T-helper 2 cell (primary cell): ENCODE measurements around the gene AMOTL1.
A peak's percentile ranks its signal among the peaks of the same experiment; 100 is the strongest.
"Not testable (repeated sequence)": the region's sequence is repeated elsewhere in the genome, so short reads cannot be mapped to it uniquely, and the experiment has no call there.

Experiments used
- DNase-seq, 5 experiments: peaks; one replicate each; pipeline versions ENCODE4 v3.0.0 to v3.0.0-alpha.2; 2012 to 2022

The AMOTL1 gene

GRCh38 chr11:94888204-94888603, 120.0 kb downstream of the AMOTL1 start:
- DNase-seq = no peak

GRCh38 chr11:94895451-94895850, 127.3 kb downstream of the AMOTL1 start:
- no peak for DNase-seq

- no peak for DNase-seq
These were observed 127.8 kb downstream of the AMOTL1 start for GRCh38 chr11:94895971-94896370.

DNA sequence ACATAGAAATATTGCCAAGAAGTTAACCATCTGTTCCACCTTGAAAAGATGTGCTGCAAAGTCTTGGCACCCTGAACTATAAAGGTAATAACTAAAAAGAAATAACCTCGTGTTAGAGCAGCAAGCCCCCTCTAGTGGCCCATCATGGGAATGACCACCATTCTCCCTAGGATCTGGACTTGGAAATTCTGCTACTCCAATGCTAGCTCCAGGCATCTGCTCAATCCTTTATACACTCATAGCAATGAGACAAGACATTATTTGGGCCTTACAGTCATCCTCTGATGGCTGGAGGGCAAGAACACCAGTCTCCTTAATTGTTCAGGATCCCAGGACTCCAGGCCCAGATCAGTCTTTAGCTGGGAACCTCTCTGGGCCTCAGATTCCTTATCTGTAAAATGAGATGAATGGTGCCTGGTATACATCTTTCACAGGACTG, 129.2 kb downstream of the AMOTL1 start:
- peak in 2 of 5 experiments; percentile 8 to 31 for DNase-seq

- DNase-seq = no peak
These were observed 139.1 kb downstream of the AMOTL1 start for GRCh38 chr11:94907226-94907625.

DNA sequence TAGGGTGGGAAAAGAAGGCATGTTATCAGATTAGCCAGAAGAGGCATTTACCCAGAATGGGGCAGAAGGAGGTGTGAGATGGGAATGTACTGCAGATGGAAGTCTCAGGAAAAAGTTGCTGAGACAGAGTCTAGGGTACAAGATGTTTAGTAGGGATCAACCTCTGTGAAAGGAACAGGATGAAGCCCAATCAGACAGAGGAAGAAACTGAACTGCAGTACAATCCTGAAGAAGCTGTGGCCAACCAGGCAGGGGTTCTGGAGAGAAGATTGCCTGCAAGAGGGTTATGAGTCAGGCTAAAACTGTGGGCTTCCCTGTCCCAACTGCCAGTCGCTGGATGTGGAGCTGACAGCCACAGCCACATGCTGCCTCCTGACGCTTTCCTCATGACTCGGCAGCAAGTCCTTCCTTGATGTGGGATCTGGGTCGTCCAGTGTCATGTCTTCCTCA, 141.2 kb downstream of the AMOTL1 start:
- DNase-seq = no peak

DNA sequence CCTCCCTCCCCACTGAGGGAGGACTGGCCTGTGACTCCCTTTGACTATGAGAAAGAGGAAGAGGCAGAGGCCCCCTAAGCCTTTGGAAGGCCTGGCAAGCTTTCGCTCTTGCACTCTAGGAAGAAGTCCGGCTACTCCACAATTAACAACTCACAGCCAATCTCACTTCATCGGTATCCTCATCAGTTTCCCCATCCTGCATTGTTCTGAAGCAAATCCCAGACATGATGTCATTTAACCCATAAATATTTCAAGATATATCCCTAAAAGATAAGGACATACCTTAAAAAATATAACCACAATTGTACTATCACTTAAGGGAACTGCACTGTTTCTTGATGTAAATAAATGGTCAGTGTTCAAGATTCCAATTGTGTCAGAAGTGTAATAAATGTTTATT, 142.1 kb downstream of the AMOTL1 start:
- no peak for DNase-seq

- no peak for DNase-seq
These were observed 142.6 kb downstream of the AMOTL1 start for GRCh38 chr11:94910779-94911178.

DNA sequence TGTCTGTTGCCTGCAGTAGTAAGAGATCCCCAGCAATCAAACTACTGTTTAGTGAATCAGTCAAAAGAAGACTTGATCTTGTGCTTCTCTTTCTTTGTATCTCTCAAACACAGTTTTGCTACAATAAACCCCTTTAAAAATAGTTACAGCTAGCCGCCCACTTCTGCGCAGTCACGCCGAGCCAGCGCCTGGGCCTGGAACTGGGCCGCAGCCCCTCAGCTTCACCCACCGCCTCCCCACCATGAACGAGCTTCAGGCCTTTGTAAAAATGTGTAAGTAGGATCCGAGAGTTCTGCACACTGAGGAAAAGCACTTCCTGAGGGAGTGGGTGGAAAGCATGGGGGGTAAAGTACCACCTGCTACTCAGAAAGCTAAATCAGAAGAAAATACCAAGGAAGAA, 144.7 kb downstream of the AMOTL1 start:
- DNase-seq = no peak

GRCh38 chr11:94913718-94914394, 145.7 kb downstream of the AMOTL1 start:
- DNase-seq = not testable (repeated sequence)

DNA sequence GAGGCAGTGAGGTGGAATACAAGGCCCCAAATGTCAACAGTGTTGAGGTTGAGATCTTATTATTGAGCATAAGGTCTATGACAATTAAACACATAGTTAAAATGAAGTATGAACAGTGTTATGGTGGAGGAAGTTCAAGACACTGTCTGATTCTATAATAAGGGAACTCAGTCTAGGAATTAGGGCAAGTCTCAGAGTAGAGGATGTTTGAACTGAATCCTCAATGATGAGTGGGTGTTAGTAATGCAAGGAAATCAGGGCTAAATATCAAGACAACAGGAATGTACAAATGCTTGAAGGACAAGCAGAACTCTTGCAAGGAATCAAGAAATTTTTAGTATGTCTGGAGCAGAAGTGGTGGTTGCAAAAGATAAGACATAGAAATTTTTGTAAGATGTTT, 152.2 kb downstream of the AMOTL1 start:
- no peak for DNase-seq

DNA sequence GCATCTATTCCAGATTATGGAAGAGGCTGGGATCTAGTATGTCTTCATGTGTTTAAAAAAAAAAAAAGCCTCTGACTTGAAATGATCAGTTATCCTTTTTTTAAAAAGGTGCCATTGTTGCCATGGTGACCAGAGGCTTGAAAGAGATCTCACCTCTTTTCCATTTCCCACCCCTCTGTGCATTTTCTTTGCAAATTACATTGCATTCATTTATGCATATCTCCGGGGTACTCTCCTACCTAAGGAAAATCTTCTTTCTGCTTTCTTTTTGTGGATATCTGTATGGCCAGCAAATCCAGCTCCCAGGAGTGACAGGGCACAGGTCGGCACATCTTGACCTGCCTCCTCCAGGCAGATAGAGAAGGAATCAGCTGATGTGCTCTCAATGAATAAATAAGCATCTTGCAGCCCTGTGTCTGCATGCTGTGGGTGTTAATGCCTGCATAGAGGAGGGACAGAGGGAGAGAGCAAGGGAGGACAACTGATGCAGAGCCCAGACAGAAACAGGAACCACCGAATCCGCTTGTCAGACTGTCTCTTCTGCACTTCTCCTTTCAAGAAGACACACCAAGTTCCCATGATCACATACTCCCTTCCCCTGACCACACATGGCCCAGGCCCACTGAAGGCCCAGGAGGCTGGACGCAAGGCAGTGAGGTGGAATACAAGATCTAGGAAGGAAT, 154.3 kb downstream of the AMOTL1 start:
- DNase-seq = no peak

DNA sequence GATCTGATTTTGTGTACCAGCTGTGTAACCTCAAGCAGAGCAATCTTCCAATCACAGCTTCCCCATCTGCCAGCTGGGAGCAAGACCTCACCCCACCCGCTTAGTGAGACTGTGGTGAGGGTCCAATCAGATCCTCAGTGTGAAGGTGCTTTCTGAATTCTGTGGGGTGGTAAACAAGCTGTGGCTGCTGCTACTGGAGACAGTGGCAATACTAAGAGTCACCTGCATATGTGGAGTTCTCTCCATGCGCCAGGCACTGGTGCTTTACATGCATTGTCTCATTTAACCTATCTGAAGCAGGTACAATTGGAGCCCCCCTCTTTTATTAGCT, 154.8 kb downstream of the AMOTL1 start:
- no peak for DNase-seq

DNA sequence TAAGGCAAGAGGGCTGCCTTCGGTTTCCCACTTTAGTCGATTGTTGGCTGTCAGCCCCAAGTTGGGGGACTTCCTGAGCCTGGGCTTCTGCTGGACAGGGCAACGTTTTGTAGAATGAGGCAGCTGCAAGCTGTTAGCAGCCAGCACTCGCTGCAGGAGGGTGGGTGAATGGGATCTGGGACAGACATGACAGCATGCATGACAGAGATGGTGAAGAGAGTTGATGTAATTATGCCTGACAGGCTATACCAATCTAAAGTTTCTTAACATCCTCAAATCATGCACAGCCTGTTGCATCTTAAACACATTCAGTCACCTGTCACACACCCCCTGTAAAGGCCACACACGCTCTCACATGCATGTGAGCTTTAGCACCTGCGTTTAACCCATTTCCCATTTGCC, 156.0 kb downstream of the AMOTL1 start:
- peak in 1 of 5 experiments; percentile 52 for DNase-seq

DNA sequence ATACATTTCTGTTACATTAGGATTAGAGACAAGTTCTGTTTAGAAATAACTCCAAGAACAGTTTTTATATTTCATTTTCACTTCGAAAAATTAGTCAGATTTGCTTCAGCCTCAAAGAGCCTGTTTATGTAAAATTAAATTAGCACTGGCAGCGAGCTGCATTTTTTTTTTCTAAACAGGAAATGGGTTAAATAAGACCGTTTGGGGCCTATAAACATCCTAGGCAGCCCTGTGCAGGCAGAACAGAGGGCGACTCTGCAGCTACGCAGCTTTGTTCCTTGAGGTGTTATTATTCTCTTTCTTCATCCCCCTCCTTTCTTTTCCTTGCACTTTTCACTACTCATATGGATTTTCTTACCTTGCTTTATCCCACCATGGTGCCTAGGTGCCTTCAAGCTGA, 156.5 kb downstream of the AMOTL1 start:
- DNase-seq = peak in 1 of 5 experiments; percentile 79

DNA sequence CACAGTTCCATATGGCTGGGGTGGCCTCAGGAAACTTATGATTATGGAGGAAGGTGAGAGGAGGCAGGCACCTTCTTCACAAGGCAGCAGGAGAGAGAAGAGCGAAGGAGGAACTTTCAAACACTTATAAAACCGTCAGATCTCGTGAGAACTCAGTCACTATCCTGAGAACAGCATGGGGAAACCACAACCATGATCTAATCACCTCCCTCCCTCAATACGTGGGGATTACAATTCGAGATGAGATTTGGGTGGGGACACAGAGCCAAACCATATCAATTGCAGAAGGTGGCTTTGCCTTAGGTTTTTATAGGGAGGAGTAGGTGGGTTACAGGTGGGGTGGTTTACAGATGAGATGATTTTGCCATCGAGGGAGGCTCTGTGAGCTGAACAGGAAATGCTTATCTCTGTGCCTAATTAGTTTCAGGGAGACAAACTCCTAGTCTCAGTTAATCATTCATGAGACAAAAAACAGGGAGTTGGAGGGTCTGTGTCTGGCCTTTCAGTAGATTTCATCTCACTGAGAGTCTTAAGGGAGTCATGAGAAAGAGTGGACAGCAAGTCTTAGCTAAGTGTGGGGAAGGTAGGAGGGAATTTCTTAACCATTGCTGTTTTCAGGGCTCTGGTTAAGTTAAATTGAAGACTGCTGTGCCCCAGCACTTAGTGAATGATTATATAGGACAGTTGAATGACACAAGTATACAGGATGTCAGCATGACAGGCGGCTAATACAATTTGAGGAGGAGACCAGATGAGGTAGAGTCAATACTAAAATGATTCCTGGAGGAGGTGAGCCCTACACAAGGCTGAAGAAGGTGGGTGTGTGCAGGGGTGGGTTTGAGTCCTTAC, 157.5 kb downstream of the AMOTL1 start:
- DNase-seq = peak in 1 of 5 experiments; percentile 54

DNA sequence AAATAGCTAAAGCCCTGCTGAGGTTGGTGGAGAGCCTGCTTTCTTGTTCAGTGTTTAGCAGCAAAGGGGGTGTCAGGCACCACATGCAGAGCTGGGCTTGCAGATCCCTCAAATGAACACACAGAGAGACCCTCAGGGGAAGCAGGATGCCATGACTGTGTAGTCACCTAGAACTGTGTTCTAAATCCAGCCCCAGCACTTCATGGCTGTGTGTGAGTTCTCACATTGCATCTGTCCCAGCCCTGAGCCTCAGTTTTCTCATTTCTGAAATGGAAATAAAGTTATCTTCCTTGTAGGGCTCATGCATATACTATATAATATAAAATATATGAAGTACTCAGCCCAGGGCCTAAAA, 158.1 kb downstream of the AMOTL1 start:
- no peak for DNase-seq
